ENCODE data around the gene CCSAP. TPM values are rescaled to one million over a fixed set of nuclear protein-coding genes. Genes with fewer than 3 reads are reported as not detected.

CCSAP gene
- total RNA-seq, 4 donors from 2014 or later, result 2.5 to 3.8 (median 3.5) TPM; not detected in 1

GRCh38 chr1:229300099-229300757 is 42.6 kb downstream of the CCSAP start:
- no peaks in the 10 kb centered on the region for H3K9me3 ChIP-seq
- TF ChIP-seq POLR2A (IDR thresholded peaks at IDR 0.05) (no peak), CTCF (IDR thresholded peaks at IDR 0.05) (no peak), POLR2AphosphoS5 (IDR thresholded peaks at IDR 0.05) (no peak)
- no peaks in the 10 kb centered on the region for H3K27me3 ChIP-seq
- no peak overlapping the region for H3K27ac ChIP-seq
- in situ Hi-C loops (cut with MboI; ENCODE audit: low pct_ligation_motif_present in 1 of 4, low pct_unique_long_range_greater_than_20kb in 1 of 4, low sequenced_read_pairs in 3 of 4) (no loop called here), intact Hi-C loops (cut with DNase I; ENCODE audit: low total_unique reads) (no loop called here)
- no peak overlapping the region for H3K4me3 ChIP-seq
- H3K4me1 ChIP-seq, result no peaks in the 10 kb centered on the region
- no peak for DNase-seq
- 92 to 97% methylated on average over 4 to 6 of the region's 6 CpGs for WGBS, 2 donors (ENCODE audit: low coverage in 1 of 2)
- peaks cover 0 to 40% (median 16%) of the 10 kb centered on the region in 4 donors for H3K36me3 ChIP-seq

- 78 to 83% methylated on average over 5 of the region's 5 CpGs for WGBS, 2 donors (ENCODE audit: low coverage in 1 of 2)
- DNase-seq, result no peak
- Histone ChIP-seq H3K4me3 (no peak overlapping the region), H3K27me3 (no peaks in the 10 kb centered on the region), H3K4me1 (no peaks in the 10 kb centered on the region), H3K27ac (no peak overlapping the region), H3K36me3 (peaks cover 0 to 32% (median 16%) of the 10 kb centered on the region in 4 donors), H3K9me3 (no peaks in the 10 kb centered on the region)
- intact Hi-C loops (cut with DNase I; ENCODE audit: low total_unique reads), result no loop called here
- TF ChIP-seq EP300 (IDR thresholded peaks at IDR 0.05; ENCODE audit: low read depth), result no peak
- no peak for TF ChIP-seq POLR2AphosphoS5 (IDR thresholded peaks at IDR 0.05)
- TF ChIP-seq POLR2A (IDR thresholded peaks at IDR 0.05), result no peak
- no peak for TF ChIP-seq CTCF (IDR thresholded peaks at IDR 0.05)
- in situ Hi-C loops (cut with MboI; ENCODE audit: low pct_ligation_motif_present in 1 of 4, low pct_unique_long_range_greater_than_20kb in 1 of 4, low sequenced_read_pairs in 3 of 4), result no loop called here
Observed at GRCh38 chr1:229298887-229299503, 43.9 kb downstream of the CCSAP start.

GRCh38 chr1:229298420-229298819 is 44.4 kb downstream of the CCSAP start:
- Histone ChIP-seq H3K4me1 (no peaks in the 10 kb centered on the region), H3K36me3 (peaks cover 0 to 29% (median 13%) of the 10 kb centered on the region in 4 donors), H3K27me3 (no peaks in the 10 kb centered on the region), H3K27ac (no peak overlapping the region), H3K9me3 (no peaks in the 10 kb centered on the region), H3K4me3 (no peak overlapping the region)
- TF ChIP-seq POLR2AphosphoS5 (IDR thresholded peaks at IDR 0.05) (no peak), CTCF (IDR thresholded peaks at IDR 0.05) (no peak), POLR2A (IDR thresholded peaks at IDR 0.05) (no peak), EP300 (IDR thresholded peaks at IDR 0.05; ENCODE audit: low read depth) (no peak)
- intact Hi-C loops (cut with DNase I; ENCODE audit: low total_unique reads) (no loop called here), in situ Hi-C loops (cut with MboI; ENCODE audit: low pct_ligation_motif_present in 1 of 4, low pct_unique_long_range_greater_than_20kb in 1 of 4, low sequenced_read_pairs in 3 of 4) (no loop called here)
- no peak for DNase-seq

- H3K27me3 ChIP-seq, result no peaks in the 10 kb centered on the region
- intact Hi-C loops (cut with DNase I; ENCODE audit: low total_unique reads), result no loop called here
- in situ Hi-C loops (cut with MboI; ENCODE audit: low pct_ligation_motif_present in 1 of 4, low pct_unique_long_range_greater_than_20kb in 1 of 4, low sequenced_read_pairs in 3 of 4), result no loop called here
- WGBS, 2 donors (ENCODE audit: low coverage in 1 of 2), result 95% methylated on average over 1 of the region's 1 CpG
- H3K4me1 ChIP-seq, result no peaks in the 10 kb centered on the region
- TF ChIP-seq CTCF (IDR thresholded peaks at IDR 0.05), result no peak
- TF ChIP-seq EP300 (IDR thresholded peaks at IDR 0.05; ENCODE audit: low read depth), result no peak
- no peak for TF ChIP-seq POLR2A (IDR thresholded peaks at IDR 0.05)
- no peak for TF ChIP-seq POLR2AphosphoS5 (IDR thresholded peaks at IDR 0.05)
- no peak for DNase-seq
- no peak overlapping the region for H3K4me3 ChIP-seq
- H3K36me3 ChIP-seq, result peaks cover 0 to 23% (median 10%) of the 10 kb centered on the region in 4 donors
- H3K9me3 ChIP-seq, result no peaks in the 10 kb centered on the region
- no peak overlapping the region for H3K27ac ChIP-seq
Observed at GRCh38 chr1:229297746-229298145, 45.1 kb downstream of the CCSAP start.
